GM18505 (cell line): ENCODE measurements around the gene MAP3K12.
"Not testable (repeated sequence)": the region's sequence is repeated elsewhere in the genome, so short reads cannot be mapped to it uniquely, and the experiment has no call there.

Source experiments
- ATAC-seq: cut with Tn5 transposase; IDR thresholded peaks from one replicate; pipeline ENCODE4 v1.9.1; 2021; ENCODE audit not compliant: unreplicated experiment
- POLR2A ChIP-seq: IDR thresholded peaks from 4 replicates; pipeline ENCODE4 v1.6.1; 2011; ENCODE audit warnings: borderline replicate concordance; ENCODE audit not compliant: insufficient read depth, insufficient read length; ENCODE audit errors: extremely low read depth

Gene MAP3K12

DNA sequence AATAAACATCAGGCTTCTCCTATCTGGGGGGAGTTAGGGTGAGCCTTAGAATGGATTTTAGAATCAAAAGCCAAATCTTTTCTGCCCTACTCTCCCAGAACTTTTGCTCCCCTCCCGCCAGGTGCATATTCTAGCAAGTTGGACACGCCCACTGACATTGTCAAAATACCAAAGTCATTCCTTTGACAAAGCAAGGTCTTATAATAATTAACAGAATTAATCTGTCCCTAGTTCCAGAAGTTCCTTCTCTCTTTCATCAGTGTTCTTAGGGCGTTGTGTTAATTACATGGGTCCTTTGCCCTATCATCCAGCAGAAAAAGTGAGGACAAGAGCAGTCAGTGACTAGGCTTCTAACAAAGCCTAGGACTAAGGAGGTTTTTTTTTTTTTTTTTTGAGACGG, 55.3 kb downstream of the MAP3K12 start:
- ATAC-seq: no peak
- no peak for TF ChIP-seq POLR2A

DNA sequence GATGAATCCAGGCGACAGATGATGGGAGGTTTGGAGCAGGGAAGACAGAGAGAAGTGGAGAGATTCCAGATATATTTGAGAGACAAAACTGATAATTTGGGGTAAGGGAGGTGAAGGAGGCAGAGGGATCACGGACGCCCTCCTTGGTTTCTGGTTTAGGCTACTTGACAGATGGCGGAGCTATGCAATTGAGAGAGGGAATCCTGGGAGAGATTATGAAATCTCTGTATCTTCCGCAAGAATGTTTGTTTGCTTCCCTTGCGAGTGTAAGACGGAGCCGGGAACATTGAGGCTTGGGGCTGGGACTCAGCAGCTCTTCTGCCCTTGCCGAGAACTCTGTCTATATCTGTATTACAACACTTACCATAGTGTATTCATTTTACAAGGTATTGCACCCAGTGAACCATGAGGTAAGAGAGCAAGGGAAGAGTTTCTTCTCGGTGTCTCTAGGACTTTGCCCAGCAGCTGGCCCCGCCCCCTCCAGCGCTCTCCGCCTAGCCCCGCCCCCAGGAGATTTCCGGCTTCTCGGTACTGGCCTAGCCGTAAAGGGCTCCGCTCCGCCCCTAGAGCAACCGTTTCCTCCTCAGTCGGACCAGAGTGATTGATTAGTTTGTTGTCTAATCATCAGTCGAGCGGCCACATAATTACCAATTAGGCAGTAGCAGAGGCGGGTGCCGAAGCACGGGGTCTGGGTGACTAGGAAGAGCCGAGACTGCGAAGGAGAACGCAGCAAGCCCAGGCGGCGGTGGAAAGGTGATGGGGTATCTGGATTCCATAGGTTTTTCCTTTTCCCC, 58.0 kb downstream of the MAP3K12 start, which contains the start of gene PRR13:
TSS of gene PRR13 (plus strand) at position 695 of the 794 bp plus-strand sequence. CDS start 981 bp downstream, outside the sequence.
- ATAC-seq: peak; percentile 97
- peak; percentile 99 for TF ChIP-seq POLR2A

DNA sequence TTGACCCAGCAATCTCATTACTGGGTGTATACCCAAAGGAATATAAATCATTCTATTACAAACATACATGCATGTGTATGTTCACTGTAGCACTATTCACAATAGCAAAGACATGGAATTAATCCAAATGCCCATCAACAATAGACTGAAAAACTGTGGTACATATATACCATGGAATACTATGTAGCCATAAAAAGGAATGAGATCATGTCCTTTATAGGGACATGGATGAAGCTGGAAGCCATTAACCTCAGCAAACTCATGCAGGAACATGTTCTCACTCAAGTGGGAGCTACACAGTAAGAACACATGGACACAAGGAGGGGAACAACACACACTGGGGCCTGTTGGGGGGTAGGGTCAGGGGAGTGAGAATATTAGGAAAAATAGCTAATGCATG, 59.7 kb downstream of the MAP3K12 start:
- not testable (repeated sequence) for ATAC-seq

DNA sequence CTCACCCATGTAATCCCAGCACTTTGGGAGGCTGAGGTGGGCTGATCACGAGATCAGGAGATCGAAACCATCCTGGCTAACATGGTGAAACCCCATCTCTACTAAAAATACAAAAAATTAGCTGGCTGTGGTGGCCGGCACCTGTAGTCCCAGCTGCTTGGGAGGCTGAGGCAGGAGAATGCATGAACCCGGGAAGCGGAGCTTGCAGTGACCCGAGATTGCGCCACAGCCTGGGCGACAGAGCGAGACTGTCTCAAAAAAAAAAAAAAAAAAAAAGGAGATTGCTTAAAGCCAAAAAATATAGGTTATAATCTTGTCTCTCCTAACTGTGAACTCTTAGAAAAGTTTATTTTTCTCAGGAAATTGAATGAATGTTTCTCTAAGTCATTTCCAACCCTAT, 63.9 kb downstream of the MAP3K12 start:
- ATAC-seq: not testable (repeated sequence)

DNA sequence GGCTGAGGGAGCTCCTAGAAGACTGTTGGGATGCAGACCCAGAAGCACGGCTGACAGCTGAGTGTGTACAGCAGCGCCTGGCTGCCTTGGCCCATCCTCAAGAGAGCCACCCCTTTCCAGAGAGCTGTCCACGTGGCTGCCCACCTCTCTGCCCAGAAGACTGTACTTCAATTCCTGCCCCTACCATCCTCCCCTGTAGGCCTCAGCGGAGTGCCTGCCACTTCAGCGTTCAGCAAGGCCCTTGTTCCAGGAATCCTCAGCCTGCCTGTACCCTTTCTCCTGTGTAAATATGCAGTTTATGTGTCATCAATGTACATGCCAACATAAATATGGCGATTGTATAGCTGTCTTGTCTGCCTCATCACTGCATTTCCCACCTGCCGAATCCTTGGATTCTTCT, 68.1 kb downstream of the MAP3K12 start:
- TF ChIP-seq POLR2A: no peak
- ATAC-seq: no peak

DNA sequence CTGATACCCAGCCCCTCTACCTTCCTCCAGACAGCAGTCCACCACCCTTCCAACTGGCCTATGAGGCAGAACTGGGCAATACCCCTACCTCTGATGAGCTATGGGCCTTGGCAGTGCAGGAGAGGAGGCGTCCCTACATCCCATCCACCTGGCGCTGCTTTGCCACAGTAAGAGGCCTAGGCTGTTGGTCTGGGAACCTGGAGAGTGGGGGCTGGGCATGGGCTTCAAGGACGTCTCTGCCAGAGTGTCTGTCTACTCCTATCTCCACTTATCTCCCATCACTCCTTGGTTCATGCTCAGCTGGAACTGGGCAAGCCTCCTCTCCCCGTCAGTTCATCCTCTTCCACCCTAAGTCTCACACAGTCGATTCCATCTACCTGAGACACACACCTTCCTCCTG, 69.1 kb downstream of the MAP3K12 start:
- no peak for TF ChIP-seq POLR2A
- ATAC-seq: no peak
